Lower leg skin (tissue), 3 donors: ENCODE results near the gene PLCH1.

Experiments
- POLR2A ChIP-seq, 2 donors: fragments of 450-650 bp; IDR thresholded peaks; one replicate each; pipeline ENCODE4 v1.6.1; 2016 to 2017; ENCODE audit warnings: antibody characterized with exemption in 2 of 2, mild to moderate bottlenecking in 1 of 2, moderate library complexity in 1 of 2
- TF ChIP-seq, protein P1 (sequence below), 3 donors: fragments of 450-650 bp; IDR thresholded peaks; one replicate each; pipeline ENCODE4 v1.5.1; 2016; ENCODE audit warnings: antibody characterized with exemption in 3 of 3, mild to moderate bottlenecking in 3 of 3, moderate library complexity in 2 of 3

DNA sequence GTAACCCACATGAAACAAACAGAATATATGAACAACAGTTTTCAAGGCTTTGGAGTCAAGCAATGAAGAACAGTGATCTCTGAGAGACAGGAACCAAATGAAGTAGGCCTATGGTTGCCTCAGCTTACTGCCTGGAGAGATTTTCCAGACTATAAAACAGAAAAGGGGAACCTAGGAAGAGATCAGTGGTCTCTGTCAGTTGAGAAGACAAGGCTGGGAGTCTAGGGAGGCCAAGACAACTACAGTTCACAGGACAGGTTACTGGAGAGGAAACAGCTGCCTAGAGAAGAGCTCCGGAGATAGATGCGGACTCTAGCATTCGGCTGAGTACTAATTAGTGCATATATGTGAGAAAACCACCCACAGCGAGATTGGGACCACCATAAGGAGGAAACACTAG is 87.7 kb downstream of the PLCH1 start:
- no peak for TF ChIP-seq POLR2A (IDR thresholded peaks at IDR 0.05)
- TF ChIP-seq, protein P1, sequence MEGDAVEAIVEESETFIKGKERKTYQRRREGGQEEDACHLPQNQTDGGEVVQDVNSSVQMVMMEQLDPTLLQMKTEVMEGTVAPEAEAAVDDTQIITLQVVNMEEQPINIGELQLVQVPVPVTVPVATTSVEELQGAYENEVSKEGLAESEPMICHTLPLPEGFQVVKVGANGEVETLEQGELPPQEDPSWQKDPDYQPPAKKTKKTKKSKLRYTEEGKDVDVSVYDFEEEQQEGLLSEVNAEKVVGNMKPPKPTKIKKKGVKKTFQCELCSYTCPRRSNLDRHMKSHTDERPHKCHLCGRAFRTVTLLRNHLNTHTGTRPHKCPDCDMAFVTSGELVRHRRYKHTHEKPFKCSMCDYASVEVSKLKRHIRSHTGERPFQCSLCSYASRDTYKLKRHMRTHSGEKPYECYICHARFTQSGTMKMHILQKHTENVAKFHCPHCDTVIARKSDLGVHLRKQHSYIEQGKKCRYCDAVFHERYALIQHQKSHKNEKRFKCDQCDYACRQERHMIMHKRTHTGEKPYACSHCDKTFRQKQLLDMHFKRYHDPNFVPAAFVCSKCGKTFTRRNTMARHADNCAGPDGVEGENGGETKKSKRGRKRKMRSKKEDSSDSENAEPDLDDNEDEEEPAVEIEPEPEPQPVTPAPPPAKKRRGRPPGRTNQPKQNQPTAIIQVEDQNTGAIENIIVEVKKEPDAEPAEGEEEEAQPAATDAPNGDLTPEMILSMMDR (IDR thresholded peaks at IDR 0.05), result no peak
